ENCODE data around the gene CDH13.

- TF ChIP-seq POLR2AphosphoS5 (IDR thresholded peaks at IDR 0.05) = no peak
- TF ChIP-seq, protein P1, sequence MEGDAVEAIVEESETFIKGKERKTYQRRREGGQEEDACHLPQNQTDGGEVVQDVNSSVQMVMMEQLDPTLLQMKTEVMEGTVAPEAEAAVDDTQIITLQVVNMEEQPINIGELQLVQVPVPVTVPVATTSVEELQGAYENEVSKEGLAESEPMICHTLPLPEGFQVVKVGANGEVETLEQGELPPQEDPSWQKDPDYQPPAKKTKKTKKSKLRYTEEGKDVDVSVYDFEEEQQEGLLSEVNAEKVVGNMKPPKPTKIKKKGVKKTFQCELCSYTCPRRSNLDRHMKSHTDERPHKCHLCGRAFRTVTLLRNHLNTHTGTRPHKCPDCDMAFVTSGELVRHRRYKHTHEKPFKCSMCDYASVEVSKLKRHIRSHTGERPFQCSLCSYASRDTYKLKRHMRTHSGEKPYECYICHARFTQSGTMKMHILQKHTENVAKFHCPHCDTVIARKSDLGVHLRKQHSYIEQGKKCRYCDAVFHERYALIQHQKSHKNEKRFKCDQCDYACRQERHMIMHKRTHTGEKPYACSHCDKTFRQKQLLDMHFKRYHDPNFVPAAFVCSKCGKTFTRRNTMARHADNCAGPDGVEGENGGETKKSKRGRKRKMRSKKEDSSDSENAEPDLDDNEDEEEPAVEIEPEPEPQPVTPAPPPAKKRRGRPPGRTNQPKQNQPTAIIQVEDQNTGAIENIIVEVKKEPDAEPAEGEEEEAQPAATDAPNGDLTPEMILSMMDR (IDR thresholded peaks at IDR 0.05) = no peak
Measured at GRCh38 chr16:83552228-83552627, 925.5 kb downstream of the CDH13 start.

All from esophagus muscularis mucosa (tissue), 3 donors.